ENCODE measurements around the gene CDC42BPA.

The CDC42BPA gene

GRCh38 chr1:226967665-226968064 is 350.6 kb downstream of the CDC42BPA start:
- no peak for TF ChIP-seq CTCF (IDR thresholded peaks at IDR 0.05)
- Histone ChIP-seq H3K27me3 (no peaks in the 10 kb centered on the region), H3K36me3 (peaks cover 29% of the 10 kb centered on the region), H3K4me1 (ENCODE audit: control insufficient read depth in 1 of 2, insufficient read depth in 1 of 2, low read depth in 1 of 2, low read length in 1 of 2) (peaks cover 0 to 8% of the 10 kb centered on the region in 2 experiments), H3K4me3 (ENCODE audit: low read depth in 1 of 2, low read length in 1 of 2) (no peak overlapping the region), H3K27ac (no peak overlapping the region), H3K9me3 (no peaks in the 10 kb centered on the region)

GRCh38 chr1:226966683-226967082 is 351.6 kb downstream of the CDC42BPA start:
- TF ChIP-seq CTCF (IDR thresholded peaks at IDR 0.05) = no peak
- Histone ChIP-seq H3K27me3 (no peaks in the 10 kb centered on the region), H3K4me3 (ENCODE audit: low read depth in 1 of 2, low read length in 1 of 2) (no peak overlapping the region), H3K36me3 (peaks cover 29% of the 10 kb centered on the region), H3K9me3 (no peaks in the 10 kb centered on the region), H3K4me1 (ENCODE audit: control insufficient read depth in 1 of 2, insufficient read depth in 1 of 2, low read depth in 1 of 2, low read length in 1 of 2) (no peaks in the 10 kb centered on the region), H3K27ac (no peak overlapping the region)

GRCh38 chr1:226965581-226966440 is 352.5 kb downstream of the CDC42BPA start:
- H3K4me1 ChIP-seq (ENCODE audit: control insufficient read depth in 1 of 2, insufficient read depth in 1 of 2, low read depth in 1 of 2, low read length in 1 of 2) = no peaks in the 10 kb centered on the region
- H3K9me3 ChIP-seq = no peaks in the 10 kb centered on the region
- no peak overlapping the region for H3K4me3 ChIP-seq (ENCODE audit: low read depth in 1 of 2, low read length in 1 of 2)
- H3K27ac ChIP-seq = no peak overlapping the region
- no peak for TF ChIP-seq CTCF (IDR thresholded peaks at IDR 0.05)
- H3K27me3 ChIP-seq = no peaks in the 10 kb centered on the region
- H3K36me3 ChIP-seq = peaks cover 29% of the 10 kb centered on the region

GRCh38 chr1:226964611-226965486 is 353.4 kb downstream of the CDC42BPA start:
- no peak for TF ChIP-seq CTCF (IDR thresholded peaks at IDR 0.05)
- no peaks in the 10 kb centered on the region for H3K9me3 ChIP-seq
- no peaks in the 10 kb centered on the region for H3K4me1 ChIP-seq (ENCODE audit: control insufficient read depth in 1 of 2, insufficient read depth in 1 of 2, low read depth in 1 of 2, low read length in 1 of 2)
- H3K36me3 ChIP-seq = peaks cover 24% of the 10 kb centered on the region
- H3K27ac ChIP-seq = no peak overlapping the region
- H3K4me3 ChIP-seq (ENCODE audit: low read depth in 1 of 2, low read length in 1 of 2) = no peak overlapping the region
- no peaks in the 10 kb centered on the region for H3K27me3 ChIP-seq

- no peak for TF ChIP-seq CTCF (IDR thresholded peaks at IDR 0.05)
- Histone ChIP-seq H3K4me3 (ENCODE audit: low read depth in 1 of 2, low read length in 1 of 2) (no peak overlapping the region), H3K4me1 (ENCODE audit: control insufficient read depth in 1 of 2, insufficient read depth in 1 of 2, low read depth in 1 of 2, low read length in 1 of 2) (no peaks in the 10 kb centered on the region), H3K9me3 (no peaks in the 10 kb centered on the region), H3K36me3 (peaks cover 22% of the 10 kb centered on the region), H3K27me3 (no peaks in the 10 kb centered on the region), H3K27ac (peak overlapping the region; percentile 44)
Measured at GRCh38 chr1:226964068-226964425, 354.2 kb downstream of the CDC42BPA start.
